ENCODE data around the gene CDKN1B.

Gene CDKN1B

DNA sequence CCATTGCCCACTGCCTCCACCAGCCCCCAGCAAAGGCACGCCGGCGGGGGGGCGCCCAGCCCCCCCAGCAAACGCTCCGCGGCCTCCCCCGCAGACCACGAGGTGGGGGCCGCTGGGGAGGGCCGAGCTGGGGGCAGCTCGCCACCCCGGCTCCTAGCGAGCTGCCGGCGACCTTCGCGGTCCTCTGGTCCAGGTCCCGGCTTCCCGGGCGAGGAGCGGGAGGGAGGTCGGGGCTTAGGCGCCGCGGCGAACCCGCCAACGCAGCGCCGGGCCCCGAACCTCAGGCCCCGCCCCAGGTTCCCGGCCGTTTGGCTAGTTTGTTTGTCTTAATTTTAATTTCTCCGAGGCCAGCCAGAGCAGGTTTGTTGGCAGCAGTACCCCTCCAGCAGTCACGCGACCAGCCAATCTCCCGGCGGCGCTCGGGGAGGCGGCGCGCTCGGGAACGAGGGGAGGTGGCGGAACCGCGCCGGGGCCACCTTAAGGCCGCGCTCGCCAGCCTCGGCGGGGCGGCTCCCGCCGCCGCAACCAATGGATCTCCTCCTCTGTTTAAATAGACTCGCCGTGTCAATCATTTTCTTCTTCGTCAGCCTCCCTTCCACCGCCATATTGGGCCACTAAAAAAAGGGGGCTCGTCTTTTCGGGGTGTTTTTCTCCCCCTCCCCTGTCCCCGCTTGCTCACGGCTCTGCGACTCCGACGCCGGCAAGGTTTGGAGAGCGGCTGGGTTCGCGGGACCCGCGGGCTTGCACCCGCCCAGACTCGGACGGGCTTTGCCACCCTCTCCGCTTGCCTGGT, at the start of gene CDKN1B:
Gene CDKN1B, plus strand, starts transcription at position 576 of the 793 bp plus-strand sequence. CDS start 472 bp downstream, outside the sequence.
- peak; percentile 93 for DNase-seq (ENCODE audit: low spot score)

DNA sequence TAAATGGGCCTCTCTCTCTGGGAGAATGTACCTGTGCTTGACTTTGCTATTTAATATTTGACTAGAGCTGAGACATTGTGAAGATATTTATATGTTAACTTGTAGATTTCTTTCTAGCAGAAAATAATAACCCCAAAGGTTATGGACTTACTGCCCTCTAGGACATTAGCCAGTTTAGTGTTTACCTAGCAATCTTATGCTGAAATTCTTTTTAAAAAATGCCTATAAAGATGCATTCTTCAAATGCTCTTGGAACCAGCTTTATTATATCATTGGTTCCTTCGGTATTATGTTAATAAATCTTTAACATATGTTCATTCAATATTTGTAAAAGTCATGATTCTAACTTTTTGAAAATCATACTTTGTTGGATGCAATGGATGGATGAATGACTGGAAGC, 49.2 kb upstream of the CDKN1B start:
- no peak for DNase-seq (ENCODE audit: low spot score)

DNA sequence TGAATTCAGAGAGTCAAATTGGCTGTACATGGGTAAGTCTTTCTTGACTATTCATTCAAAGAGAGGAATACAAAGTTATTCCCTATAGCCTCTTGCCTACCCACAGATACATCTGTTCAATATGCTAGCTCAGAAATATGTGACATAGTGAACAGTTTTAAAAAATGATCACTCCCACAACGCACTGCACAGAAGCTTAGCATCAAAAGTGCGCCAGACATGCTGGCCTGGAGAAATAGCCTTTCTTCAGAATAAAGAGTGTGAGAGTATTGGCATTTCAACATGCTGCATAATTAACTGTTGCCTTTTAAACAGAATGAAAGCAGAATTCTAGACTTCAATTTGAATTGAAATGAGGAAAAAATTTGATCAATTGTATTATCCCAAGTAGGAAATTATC, 48.1 kb upstream of the CDKN1B start:
- no peak for DNase-seq (ENCODE audit: low spot score)

DNA sequence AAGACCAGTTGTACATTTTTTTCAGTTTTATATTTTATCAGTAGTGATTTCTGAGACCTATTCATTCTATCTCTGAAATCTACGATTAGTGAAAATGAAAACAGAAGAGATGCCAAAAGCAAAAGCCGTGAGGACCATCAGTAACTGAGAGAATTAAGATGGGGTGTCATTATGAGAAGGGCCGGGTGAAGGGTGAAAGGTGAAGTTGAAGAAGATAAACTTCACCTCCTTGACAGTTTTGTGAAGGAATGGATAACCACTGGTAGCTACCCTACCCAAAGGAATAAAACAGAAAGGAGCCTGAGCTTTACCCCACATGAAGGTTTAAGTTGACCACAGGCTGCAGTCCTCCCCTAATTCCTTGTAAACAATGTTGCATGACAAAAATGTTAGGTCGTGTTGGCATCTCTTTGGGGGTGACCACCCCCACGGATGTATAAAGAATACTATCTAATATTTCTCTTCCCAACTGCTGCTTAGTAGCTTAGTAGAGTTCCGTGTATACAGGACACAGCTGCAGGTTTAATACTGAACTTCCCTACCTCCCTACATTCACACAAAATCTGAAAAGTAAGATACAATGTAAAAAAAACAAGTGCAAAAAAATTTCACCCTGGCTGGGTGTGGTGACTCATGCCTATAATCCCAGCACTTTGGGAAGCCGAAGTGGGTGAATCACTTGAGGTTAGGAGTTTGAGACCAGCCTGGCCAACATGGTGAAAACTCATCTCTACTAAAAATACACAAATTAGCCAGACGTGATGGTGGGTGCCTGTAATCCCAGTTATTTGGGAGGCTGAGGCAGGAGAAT, 45.1 kb upstream of the CDKN1B start:
- DNase-seq (ENCODE audit: low spot score): no peak

DNA sequence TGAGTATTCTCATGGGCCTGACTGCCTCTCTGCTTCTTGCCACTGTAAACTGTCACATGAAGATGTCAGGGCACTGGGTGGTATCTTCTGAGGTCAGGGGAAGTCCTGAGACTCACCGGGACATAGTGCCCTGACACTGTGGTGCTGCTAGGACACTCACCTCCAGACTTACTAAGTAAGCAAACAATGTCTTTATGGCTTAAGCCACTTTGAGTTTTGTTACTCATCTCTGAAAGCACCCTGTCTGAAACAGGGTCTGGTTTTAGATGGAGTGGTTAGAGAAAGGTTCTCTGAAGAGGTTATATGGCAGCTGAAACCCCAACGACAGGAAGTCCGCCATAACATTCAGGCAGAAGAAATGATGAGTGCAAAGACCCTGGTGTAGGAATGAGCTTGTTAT, 43.9 kb upstream of the CDKN1B start:
- DNase-seq (ENCODE audit: low spot score): peak; percentile 64

DNA sequence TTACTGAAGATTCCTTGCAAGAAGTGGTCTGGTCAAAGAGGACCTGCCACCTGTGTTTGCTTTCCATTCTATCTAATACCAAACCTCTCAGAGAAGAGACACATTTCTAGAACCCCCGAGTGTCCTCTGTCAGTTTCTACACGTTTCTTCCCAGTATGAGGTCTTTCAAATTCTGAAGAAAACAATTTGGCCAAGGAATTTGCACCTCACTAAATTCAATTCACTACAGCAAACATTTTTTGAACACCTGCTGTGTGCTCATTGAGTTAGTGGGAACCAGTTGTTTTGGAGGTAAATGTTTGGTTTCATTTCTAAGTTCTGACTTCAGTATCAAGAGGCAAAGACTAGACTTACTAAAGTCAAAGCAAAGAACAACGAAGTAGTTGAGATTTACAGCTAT, 40.6 kb upstream of the CDKN1B start:
- DNase-seq (ENCODE audit: low spot score): no peak

DNA sequence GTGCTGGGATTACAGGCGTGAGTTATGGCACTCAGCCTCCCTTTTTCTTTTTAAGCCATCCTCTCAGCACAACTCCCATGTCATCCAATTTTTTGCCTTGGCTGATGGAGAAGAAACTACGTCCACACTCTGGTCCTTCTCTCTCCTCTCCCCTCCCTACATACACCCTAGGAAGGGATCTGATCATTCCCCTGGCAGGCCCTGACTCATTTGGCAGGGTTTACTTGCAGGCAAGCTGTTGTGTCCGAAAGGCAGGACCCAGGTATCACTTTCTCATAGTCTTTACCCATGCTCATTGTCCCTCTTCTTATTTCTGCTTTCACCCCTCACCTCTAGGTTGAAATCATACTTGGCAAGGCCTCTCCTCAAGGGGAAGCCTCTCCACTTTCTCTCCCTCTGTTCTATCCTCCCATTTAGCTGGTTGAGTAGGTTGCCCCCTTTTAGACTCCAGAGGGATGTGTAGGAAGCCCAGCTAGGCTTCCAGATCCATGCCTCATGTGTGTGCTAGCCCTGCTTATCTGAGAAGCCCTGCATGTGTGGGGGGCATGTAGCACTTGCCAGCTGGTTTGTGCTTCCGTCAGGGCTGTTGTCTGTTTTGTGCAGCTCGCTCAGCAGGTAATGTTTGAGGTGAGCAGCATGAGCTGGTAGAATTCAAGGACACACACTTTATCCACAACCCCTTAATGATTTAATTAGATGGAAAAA, 36.0 kb upstream of the CDKN1B start:
- DNase-seq (ENCODE audit: low spot score): no peak

DNA sequence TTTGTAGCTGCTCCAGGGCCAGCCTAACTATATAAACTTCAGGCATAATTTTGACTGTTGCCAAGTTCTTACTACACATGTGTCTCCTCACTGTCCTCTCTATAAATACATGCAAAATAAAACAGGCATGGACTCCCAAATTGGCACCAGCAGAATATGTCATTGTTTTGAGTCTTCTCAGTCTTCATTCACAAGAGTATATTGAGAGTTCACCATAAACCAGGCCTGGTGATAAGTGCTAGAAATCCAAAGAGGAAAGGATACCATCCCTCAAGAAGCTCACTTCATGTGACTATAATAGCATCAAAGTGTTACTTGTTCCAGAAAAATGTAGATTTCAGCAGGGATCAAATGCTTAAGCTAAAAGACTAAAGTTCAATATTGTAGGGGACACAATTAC, 34.9 kb upstream of the CDKN1B start:
- no peak for DNase-seq (ENCODE audit: low spot score)

DNA sequence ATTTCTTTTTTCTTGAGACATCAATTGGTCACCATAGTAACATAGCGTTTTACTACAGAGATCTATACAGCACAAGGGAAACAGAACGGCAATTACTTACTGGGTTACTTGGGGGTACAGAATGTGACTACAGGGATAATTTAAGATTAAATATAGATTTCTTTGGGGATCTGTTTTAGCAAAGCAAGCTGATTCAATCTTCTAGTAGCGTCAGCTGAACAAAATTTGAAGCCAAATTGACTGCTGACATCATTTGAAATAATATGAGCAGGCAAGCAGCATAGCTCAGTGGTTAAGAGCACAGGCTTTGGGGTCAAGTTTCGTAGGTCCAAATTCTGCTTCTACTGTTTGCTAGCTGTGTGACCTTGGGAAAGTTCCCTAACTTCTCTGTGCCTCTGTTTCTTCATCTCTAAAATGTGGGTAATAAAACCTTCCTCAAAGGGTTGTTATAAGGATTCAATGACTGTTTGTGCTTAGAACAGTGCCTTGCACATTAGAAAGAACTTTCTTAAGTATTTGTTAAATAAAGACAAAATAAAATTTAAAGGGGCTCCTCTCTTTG, 34.0 kb upstream of the CDKN1B start:
- DNase-seq (ENCODE audit: low spot score): no peak

DNA sequence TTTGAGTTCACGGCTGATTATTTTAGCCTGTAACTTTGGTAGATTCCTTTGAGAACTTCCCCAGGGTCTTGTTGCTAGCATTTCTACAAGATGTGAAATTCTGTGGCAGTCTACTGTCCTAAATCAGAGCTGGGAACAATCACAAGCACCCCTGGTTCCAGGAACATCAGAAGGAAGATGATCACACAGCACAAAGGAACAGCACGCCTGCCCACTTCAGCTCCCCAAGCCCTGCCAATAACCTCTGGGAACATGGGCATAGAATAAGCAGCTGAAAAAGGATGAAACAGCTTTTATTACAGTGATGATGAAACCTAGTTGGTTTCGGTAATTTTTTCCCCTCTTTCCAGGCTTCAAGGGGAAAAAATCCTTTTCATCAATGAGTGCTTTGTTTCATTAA, 33.4 kb upstream of the CDKN1B start:
- no peak for DNase-seq (ENCODE audit: low spot score)

DNA sequence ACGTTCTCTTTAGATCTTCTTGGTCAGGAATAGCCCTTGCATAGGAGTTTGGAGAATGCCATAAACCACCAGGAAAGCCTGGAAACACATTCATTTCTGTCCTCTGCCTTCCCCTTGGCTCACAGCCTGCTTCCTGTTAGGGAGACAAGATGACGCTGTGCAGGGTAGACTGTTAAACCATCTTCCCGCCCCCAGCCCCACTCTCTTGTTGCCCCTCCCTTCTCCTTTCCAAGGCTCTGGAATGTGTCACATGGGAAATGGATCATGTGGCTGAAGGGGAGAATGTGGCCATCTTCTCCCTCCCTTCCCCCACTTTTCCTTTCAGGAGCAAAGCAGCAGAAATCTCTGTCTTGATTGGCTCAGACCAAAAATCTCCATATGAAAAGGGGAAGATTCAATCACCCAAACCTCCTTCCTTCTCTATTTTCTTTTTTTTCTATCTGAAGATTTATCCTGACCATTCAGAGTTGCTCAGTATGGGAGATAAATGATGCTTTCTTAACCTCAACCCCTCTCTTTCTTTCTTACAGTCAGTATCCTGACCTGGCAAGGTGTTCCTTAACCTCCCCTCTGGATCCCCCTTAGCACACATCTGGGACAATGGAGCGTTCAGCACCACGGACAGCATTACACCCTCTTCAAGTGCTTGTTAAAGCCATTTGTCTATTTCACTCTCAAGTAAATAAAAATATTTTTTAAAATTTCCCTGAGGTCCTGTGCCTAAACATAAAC, 32.6 kb upstream of the CDKN1B start:
- DNase-seq (ENCODE audit: low spot score): no peak

DNA sequence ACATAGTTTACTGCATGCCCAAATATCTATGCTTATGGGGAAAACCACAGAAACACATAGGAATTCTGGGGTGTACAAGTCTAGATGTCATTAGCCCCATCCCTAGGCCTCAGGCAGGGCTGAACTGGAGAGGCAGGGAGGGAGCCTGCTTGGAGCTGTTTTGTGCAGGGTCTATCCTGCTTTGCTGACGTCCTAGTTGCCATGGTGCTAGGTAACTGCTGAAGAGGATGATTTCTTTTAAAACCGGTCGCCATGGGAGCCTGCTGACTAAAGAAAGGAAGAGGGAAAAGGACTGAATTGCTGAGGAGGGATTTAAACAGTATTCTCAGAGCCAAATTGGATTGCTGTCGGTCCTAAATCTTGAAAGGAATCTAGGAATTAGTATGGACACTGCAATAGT, 31.9 kb upstream of the CDKN1B start:
- DNase-seq (ENCODE audit: low spot score): no peak

DNA sequence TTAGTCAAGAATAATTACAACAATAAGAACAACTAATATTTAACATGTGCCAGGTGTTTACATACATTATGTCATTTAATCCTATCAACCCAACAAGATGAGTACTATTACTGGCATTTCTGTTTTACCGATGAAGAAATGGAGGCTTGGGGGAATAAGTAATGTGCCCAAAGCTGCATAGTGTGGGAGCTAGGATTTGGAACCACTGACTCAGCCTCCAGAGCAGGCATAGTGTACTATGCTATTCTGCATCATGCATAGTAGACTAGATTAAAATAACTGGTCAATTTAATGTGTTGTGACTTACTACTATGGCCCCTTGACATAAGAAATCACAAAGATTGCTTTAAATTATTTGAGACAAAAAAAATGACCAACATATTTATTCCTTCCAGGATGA, 30.7 kb upstream of the CDKN1B start:
- no peak for DNase-seq (ENCODE audit: low spot score)

DNA sequence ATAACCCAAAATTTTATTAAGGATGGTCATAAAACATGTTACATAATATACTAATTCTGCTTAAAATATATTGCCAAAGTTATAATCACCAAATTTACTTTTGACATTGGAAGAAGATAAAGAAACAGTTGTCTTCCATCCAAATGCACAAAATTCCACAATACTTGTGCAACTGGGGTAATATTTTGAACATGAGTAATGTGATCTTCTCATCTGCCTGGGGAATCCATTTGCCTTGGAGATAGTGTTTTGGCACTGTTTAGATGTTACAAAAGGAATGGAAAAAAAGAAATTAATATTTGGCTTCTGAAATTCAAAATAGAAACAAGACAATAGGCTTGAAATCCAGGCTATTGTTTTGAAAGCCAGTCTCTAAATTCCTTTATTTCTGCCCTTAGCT, 30.2 kb upstream of the CDKN1B start:
- DNase-seq (ENCODE audit: low spot score): no peak

DNA sequence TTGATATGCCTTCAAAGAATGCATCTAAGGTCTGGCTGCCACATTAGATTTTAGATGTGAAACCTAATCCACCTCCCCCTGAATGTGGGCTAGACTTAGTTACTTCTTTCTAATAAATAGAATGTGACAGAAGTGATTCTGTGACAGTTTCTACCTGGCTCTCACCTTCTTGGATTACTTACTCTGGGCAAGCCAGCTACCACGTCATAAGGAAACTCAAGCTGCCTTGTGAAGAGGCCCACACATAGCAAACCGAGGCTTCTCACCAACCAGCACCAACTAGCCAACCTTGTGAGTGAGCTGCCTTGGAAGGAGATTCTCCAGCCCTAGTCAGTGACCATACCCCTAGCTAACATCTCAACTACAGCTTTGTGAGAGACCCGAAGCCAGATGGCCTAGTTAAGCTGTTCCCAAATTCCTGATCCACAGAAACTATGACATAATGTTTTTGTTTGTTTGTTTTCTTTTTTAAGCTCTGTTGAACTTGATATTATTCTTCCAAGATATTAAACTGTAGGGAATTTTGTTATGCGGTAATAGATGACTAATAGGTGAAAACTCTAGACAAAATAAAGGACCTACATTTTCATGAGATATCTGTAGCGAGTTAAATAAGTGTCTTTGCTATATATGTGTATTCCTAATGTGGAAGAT, 27.4 kb upstream of the CDKN1B start:
- DNase-seq (ENCODE audit: low spot score): peak; percentile 52

DNA sequence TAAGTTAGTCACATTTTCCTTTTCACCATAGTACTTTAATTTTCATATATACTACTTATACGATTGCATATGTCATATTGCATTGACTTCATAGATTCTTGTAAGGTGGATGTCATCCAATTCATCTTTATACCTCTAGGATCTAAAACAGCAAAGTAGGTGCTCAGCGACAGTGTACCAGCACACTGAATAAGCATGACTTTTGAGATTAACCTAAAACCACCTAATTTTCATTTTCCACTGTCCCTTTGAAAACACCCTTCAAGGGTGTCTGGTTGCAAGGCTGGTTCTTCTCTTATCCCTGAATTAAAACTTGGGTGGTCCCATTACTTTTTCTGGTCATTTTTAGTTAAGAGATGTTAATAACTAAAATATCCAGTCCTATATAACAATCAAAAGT, 25.6 kb upstream of the CDKN1B start:
- DNase-seq (ENCODE audit: low spot score): no peak

DNA sequence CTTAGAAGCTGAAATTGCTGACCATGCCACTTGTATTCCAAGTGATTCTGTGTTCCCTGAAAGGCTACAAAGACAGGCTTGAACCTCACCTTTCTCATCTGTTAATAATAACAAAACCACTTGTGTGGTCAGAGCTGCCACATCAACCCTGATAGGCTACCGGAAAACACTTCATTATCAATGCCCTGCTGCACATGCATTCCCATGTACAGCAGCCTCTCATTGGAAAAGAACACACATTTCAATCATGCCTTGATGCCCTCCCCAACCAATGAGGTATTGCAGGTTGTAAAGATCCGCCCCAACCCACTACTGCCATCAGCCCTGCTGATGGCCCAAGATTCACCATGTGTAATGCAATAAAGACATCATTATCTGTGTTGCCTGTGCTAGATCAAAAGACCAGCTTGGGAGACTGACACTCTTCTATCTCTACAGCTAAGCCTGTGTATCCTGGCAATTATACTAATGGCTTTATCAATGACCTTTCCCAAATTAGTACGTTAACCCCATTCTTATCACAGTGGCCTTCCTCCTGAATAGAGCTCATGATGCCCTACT, 24.0 kb upstream of the CDKN1B start:
- DNase-seq (ENCODE audit: low spot score): peak; percentile 38

DNA sequence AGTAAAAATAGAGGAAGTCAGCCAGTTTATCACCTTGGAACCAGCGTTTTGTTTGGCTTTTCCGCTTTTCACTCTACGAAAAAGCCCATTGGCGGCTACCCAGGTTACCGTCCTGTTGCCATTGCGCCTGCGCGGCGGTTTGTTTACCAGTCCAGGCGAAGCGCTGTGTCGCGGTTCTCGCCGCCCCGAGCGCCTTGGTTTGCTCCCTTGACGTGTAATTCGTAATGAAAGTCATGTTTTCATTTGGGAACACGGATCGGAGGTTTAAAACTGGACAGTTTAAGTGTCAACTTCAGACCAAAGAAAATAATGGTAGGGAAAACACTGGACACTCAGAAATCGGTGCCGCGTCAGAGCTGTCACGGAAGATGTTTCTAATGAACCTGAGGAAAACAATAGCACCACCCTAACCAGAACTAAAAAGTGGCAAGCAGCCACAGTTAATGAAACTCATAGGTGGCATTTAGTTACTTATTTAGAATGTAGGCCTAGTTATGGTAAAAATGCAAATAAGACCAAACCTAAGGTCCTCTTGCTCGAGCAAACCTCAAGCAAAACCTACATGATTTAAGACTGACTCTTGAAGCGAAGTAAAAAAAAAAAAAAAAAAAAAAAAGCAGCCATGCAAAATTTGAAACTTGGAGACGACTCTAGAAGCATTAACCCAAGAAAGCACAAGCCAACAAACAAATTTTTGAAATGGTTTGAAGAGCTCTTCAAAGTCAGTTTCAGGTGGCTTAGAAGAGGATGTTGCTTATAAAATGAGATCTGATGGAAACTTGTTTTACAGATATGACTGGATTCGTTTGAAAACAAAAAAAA, 20.4 kb upstream of the CDKN1B start:
- peak; percentile 90 for DNase-seq (ENCODE audit: low spot score)

DNA sequence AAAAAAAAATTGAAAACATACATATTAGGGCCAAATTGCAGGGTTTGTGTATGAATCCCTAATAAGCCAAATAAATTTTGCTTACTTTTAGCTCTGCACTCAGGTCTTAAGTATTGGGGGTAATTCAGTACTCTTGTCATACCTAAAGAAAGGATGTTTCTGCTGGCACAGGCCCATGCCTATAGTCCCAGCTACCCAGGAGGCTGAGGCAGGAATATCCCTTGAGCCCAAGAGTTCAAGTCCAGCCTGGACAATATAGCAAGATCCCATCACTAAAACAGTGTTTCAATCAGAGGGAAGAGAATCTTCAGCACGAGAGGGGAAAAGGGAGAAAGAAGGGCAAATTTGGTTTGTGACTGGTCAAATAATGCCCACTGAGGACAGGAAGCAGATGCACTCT, 17.8 kb upstream of the CDKN1B start:
- no peak for DNase-seq (ENCODE audit: low spot score)

DNA sequence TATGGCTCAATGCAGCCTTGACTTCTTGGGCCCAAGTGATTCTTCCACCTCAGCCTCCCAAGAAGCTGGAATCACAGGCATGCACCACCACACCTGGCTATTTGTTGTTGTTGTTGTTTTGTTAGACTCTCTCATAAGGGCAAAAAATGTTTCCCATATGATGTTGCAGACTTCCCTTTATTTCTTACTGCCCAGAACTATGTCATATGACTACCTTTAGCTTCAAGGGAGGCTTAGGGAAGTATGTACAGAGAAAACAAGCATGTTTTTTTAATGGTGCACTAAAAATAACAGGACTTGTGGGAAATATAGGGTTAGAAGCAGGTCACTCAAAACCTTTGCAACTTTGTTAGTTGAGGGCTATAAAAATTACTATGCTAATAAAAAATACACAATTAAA, 16.9 kb upstream of the CDKN1B start:
- no peak for DNase-seq (ENCODE audit: low spot score)

Data from activated CD4-positive, alpha-beta T cell treated with anti-CD3 and anti-CD28 coated beads, Interleukin-2, Interleukin-4, amounts not matched to agents 100 ng/mL and 50 ng/mL, durations not matched to agents 16 hours and 8 hours (primary cell).